OCI-LY1 (cell line): Measurements from ENCODE around the gene GTF3A.

ENCODE experiments used
- CTCF ChIP-seq: fragments of 200-600 bp; sonication (generic), shearing (Covaris generic); IDR thresholded peaks from 2 replicates; pipeline ENCODE4 v1.5.1; 2017; ENCODE audit warnings: mild to moderate bottlenecking, antibody characterized with exemption, low read length, moderate library complexity, mixed read lengths
- EZH2 ChIP-seq: fragments of 200-600 bp; sonication (generic), shearing (Covaris generic); IDR thresholded peaks from 2 replicates; pipeline ENCODE4 v1.8.0; 2017; ENCODE audit warnings: borderline replicate concordance, mixed run types, mild to moderate bottlenecking, antibody characterized with exemption, low read length, moderate library complexity, mixed read lengths

- TF ChIP-seq CTCF (no peak), EZH2 (no peak)
These were observed 9.3 kb upstream of the GTF3A start for GRCh38 chr13:27415116-27415515.
